Measurements from ENCODE around the gene PLA2G6.

Gene PLA2G6, protein sequence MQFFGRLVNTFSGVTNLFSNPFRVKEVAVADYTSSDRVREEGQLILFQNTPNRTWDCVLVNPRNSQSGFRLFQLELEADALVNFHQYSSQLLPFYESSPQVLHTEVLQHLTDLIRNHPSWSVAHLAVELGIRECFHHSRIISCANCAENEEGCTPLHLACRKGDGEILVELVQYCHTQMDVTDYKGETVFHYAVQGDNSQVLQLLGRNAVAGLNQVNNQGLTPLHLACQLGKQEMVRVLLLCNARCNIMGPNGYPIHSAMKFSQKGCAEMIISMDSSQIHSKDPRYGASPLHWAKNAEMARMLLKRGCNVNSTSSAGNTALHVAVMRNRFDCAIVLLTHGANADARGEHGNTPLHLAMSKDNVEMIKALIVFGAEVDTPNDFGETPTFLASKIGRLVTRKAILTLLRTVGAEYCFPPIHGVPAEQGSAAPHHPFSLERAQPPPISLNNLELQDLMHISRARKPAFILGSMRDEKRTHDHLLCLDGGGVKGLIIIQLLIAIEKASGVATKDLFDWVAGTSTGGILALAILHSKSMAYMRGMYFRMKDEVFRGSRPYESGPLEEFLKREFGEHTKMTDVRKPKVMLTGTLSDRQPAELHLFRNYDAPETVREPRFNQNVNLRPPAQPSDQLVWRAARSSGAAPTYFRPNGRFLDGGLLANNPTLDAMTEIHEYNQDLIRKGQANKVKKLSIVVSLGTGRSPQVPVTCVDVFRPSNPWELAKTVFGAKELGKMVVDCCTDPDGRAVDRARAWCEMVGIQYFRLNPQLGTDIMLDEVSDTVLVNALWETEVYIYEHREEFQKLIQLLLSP

DNA sequence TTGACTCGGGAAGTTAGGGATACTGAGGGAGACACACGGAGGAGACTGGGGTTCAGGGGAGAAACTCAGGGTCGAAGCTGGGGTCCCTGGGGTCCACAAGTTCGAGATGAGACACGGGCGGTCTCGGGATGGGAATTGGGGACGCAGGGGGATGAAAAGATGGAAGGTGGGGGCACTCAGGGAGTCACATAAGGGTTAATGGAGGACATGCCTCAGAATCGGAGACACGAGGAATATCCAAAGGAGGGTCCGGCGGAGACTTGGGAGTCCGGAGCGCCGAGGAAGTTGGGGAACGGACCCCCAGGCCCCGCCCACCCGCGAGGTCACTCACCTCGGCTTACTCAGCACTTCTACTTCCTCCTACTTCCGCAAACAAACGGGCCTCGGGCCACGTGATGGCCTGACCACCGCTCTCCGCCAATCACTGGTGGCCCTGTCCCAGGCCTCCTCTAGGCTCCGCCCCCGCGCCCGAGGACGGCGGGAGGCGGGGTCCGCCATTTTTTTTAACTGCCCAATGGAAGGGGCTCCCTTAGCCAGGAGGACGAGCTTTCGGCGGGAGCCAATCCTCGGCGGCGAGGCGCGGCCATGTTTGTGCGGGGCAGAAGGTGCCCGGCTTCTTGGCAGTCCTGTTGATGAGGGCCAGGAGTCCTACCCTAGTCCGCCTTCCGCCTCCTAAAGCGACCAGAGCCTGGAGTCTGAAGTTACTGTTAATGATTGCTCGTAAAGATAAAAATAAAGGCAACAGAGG lies at the start of gene PLA2G6:
Gene PLA2G6, minus strand, starts transcription at position 378 of the 748 bp plus-strand sequence. CDS start 12,404 bp downstream, outside the sequence.
- peak; percentile 97 to 98 (median 97) for DNase-seq (ENCODE audit: low read depth in 2 of 3, low spot score in 1 of 3)

DNA sequence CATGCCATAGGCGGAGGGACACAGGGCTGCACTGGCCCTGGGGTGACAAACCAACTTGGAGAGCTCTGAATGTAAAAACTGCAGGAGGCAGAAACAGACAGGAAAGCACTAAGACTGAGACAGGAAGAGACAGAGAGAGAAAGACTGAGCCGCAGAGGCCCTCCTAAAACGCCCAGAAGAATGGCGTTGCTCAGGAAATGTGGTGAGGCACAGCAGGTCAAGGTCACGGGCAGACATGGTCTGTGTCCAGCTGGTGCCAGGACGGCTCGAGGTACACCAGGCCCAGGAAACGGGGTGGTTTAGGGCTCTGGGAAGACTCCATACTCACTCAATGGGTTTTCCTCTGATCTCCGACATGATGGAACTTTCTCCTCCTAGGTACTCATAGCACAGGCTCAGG lies 49.3 kb upstream of the PLA2G6 start:
- no peak for DNase-seq (ENCODE audit: low read depth in 2 of 3, low spot score in 1 of 3)

DNA sequence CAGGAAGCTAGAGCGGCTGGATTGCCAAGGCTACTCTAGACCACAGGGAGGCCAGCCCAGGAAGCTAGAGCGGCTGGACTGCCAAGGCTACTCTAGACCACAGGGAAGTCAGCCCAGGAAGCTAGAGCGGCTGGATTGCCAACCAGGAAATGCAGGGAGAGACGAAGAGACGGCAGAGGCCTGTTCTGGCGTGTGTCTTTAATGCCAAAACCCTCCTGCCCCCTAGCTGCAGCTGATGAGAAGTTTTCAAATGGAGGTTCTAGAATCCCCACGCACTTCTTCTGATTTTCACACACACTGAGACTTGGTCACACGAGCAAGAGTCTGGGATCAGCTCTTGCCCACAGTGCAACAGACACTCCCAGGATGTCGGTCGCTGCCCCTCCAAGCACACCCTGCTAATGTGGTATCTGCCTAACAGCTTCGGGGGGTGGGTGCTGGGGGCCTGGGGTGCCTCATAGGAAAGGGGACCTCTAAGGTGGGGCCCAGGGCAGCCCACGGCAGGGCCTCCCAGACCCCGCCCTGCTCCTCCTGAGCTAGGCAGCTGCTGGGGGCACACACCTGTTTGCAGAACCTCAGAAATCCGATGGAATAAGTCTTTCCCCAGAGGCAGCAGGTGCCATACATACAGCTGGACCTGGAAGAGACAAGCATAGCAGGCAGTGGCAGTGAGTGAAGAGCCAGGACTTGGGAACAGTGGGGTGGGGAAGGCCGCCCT lies 48.6 kb upstream of the PLA2G6 start:
- peak in 1 of 3 donors; percentile 30 for DNase-seq (ENCODE audit: low read depth in 2 of 3, low spot score in 1 of 3)

DNA sequence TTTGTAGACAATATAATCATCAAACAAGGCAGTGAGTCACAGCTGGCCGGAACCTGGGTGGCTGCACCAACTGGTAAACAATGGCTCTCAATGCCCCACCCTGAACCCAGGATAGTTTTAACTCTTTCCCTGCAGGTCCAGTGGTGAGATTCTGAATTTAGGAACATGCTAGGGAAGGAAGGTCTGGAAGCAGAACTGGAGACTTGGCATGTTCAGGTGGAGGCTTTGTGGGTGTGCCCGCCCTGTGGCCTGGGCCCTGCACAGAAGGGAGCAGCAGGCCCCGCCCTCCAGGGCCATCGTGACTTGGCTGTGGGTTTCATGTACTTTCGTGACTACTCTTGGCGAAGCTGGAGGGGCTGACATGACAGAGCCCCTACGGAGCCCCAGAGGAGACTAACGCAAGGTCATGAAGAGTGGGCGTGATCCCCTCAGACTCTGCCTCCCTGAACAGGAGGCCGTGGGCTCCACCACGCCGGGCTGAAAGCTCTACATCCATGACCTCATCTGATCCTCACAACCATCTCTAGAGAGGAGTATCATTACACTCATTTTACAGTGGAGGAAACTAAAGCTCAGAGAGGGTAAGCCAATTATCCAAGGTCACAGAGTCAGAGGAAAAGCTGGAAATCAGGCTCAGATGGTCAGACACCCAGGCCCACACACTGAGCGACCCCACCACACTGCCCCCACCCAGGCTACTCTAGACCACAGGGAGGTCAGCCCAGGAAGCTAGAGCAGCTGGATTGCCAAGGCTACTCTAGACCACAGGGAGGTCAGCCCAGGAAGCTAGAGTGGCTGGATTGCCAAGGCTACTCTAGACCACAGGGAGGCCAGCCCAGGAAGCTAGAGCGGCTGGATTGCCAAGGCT lies 47.5 kb upstream of the PLA2G6 start:
- DNase-seq (ENCODE audit: low read depth in 2 of 3, low spot score in 1 of 3): no peak

DNA sequence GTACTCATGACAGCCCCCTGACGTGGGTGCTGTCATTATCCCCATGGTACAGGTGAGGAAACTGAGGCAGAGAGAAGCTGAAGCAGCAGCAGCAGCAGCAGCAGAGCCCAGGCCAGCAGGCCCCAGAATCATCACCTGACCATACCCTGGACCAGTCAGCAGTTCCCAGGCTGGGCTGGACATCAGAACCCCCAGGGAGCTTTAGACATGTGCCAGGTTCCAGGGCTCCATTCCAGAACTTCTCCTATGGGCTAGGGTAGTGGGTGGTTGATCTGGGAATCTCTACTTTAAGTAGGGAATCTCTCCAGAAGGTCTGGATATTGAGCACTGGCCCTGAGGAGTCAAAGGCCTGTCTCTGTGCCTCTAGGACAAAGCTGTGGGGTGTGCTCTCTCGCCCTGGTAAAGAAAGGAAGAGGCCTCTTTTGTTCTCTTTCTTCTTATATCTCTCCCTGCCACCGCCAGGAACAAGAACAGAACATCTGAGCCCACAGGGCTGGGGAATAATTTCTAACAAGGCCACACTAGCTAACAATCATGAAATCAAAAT lies 46.8 kb upstream of the PLA2G6 start:
- DNase-seq (ENCODE audit: low read depth in 2 of 3, low spot score in 1 of 3): no peak

DNA sequence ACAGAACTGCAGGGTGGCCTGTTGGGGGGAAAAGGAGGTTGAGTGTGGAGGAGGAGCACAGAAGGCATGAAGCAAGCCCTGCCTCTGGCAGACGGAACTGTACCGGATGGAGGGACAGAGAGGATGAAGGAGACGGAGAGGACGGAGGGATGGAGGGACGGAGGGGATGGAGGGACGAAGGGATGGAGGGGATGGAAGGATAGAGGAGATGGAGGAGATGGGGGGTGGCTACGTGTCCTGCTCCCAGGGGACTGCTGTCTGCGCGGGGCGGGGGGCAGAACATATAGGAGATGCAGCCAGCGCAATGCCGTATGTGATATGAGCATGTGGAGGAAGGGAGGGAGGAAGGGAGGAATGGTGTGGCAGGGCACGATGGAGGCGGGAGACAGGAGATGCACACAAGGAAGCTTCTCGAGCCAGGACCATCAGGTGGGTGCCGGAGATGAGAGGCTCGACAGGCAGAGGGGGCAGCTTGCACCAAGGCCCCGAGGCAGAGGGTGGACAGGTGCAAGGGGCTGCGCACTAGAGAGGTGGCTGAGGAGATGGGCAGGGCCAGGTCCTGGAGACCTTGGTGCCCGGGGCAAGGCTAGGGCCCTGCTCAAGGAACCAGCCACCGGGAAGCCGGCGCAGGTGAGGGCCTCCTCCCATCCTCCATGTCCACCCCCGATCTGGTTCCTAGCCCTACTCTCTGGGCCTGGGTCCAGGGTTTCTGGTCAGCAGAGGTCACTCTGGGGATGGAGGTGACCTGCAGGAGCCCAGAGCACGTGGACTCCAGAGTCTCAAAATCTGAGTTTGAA lies 45.4 kb upstream of the PLA2G6 start:
- DNase-seq (ENCODE audit: low read depth in 2 of 3, low spot score in 1 of 3): no peak

DNA sequence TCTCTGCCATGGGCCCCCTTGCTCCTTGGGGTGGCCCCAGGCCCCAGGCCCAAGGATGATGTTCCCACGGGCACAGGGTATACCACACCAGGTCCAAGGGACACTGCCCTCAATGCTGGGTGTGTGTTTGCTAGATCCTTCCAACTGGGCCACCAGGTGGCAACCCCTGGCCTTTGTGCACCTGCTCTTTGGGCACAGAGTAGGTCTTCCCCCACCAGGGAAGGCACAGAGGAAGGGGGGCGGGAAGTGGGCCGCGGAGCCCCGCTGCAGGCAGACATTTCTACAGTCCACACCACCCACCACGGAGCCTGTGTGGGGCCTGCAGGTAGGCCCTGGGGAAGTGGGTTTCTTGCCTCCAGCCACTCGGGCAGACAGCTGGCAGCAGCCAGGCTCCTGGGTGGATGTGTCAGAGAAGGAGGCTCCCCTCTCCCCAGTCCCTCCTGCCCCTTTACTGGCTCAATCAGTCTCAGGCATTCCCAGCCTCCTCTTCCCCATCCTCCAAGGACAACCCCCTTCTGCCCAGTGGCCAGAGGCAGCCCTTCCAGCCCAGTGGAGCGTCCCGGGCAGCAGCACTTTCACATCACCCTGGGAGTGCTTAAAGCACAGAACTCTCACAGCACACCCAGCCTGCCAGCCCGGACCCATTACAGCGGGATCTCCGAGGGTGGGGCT lies 41.8 kb upstream of the PLA2G6 start:
- DNase-seq (ENCODE audit: low read depth in 2 of 3, low spot score in 1 of 3): no peak

DNA sequence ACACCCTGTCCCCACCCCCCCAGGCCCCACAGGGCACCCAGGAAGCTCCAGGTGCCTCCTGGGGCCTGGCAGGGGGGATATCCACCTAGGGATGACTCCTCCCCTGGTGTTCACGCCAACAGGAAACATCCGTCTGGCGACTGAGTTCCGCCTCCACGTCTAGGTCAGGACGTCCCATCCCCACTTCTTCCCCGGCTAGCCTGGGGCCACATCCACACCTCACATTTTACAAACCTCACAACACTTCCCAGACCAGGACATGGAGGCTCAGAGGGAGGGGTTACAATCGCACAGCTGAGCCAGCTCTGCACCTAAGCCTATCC lies 41.1 kb upstream of the PLA2G6 start:
- DNase-seq (ENCODE audit: low read depth in 2 of 3, low spot score in 1 of 3): no peak

DNA sequence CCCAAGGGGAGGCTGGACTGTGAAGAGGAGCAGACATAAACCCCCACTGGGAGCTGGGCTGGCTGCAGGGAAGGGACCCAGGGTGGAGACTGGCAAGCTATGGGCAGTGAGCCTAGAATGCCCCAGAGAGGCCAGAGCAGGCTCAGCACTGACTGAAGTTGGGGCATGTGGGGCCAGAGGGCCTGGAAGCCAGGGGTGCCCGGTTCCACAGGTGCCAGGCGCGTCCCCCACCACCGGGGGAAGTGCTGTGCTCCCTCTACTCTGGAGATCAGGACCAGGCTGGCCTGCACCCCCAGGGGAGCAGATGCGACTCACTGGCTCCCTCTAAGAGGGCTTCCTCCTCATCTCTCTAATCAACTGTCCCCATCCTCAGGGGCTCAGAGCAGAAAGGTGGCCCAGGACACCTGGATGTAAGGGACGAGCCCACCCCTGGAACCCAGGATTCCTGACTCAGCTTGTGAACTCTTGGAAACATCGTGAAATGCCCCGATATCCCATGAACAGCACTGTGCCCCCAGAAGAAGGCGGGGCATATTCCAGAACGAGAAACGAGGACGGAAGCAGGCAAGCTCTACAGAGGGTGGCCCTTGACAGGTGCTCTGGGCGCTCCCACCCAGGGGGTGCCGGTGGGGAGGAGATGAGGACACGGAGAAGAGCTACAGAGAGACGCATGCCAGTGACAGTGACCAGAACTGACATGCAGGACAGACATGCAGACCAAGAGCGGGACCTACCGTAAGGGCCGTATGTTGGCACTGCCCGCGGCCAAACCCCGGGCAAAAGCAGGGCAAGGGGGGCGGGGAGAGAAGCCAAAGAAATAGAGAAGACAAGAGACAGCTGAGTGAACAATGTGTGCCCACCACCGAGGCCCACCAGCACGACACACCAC lies 40.5 kb upstream of the PLA2G6 start:
- DNase-seq (ENCODE audit: low read depth in 2 of 3, low spot score in 1 of 3): no peak

DNA sequence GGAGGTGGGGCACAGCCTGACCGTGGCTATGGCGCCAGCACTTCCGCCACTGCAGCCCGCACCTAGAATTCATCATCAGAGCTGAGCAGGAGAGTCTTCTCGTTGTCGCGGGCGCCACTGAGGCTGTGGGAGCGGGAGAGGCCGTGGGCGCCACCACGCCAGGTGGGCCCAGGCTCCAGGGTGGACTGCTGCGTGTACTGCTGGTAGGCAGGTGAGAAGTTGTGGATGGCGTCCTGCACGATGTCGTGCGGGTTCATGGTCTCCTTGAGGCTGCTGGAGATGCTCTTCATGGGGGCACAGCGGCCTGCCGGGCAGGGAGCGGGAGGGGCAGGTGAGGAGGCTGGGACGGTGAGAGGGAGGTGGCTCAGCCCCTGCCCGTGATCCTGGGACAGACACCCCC lies 39.8 kb upstream of the PLA2G6 start:
- no peak for DNase-seq (ENCODE audit: low read depth in 2 of 3, low spot score in 1 of 3)

DNA sequence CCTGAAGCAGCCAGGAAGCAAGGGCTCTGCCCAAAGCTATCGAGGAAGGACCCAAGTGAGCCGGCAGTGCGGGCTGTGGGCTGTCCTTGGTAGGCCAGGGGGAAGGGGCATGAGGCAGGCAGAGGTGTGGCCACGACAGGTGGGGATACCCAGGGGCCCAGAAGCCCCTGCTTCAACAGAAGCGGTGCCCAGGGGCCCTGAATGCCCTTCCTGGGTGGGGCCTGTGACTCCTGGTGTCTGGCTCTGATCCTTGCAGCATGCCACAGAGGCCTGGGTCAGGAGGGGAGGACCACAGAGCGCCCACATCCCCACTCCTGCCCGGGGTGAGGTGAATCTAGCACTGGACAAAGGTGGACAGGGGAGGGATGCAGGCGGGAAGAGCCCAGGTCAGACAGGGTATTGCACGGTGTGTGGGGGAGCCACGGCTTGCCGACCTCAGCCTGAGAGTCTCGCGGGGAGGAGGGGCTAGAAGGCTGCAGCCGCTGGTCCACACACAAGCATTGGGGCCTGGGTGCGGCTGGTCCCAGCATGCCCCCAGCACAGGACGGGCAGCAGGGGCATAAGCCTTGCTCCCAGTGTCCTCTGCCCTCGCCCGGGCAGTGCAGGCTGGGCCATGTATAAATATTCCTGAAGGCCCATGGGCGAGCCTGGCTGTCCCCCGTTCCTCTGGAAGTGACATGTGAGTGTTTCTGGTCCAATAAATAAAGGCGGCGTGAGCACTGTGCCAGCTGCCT lies 39.2 kb upstream of the PLA2G6 start:
- no peak for DNase-seq (ENCODE audit: low read depth in 2 of 3, low spot score in 1 of 3)

DNA sequence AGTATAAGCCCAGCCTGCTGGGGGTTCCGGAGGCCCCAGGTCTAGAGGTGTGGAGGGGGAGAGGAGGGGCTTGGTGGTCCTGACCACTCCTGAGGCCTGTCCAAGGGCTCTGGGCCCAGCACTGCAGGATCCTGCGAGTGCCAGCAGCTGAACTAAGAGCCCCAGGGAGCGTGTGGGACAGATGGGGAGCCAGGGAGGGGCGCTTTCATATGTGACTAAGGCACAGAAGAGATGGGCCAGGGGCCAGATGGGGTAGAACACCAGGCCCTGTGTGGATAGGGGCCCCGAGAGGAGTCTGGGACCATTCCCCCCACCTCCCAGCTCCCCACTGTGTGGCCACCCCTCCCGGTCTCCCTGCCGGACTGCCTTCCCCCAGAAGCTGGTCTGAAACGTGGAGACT lies 38.5 kb upstream of the PLA2G6 start:
- no peak for DNase-seq (ENCODE audit: low read depth in 2 of 3, low spot score in 1 of 3)

DNA sequence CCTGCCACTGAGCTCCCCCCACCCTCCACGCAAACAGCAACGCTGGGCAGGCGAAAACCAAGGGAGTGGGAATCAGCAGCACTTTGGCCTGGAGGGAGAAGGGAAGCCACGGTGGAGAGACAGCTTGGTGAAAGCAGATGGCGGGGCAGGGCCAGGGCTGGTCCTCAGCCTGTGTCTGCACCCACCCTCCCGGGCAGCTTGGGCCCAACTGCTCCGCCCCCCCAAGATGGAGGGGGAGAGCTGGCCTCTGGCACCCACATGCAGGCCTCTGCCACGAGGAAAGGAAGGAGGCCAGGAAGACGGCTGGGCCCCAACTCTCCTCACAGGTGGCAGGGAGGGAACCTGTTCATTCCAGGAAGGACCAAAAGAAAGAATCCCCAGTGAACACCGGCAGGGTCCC lies 38.0 kb upstream of the PLA2G6 start:
- no peak for DNase-seq (ENCODE audit: low read depth in 2 of 3, low spot score in 1 of 3)

DNA sequence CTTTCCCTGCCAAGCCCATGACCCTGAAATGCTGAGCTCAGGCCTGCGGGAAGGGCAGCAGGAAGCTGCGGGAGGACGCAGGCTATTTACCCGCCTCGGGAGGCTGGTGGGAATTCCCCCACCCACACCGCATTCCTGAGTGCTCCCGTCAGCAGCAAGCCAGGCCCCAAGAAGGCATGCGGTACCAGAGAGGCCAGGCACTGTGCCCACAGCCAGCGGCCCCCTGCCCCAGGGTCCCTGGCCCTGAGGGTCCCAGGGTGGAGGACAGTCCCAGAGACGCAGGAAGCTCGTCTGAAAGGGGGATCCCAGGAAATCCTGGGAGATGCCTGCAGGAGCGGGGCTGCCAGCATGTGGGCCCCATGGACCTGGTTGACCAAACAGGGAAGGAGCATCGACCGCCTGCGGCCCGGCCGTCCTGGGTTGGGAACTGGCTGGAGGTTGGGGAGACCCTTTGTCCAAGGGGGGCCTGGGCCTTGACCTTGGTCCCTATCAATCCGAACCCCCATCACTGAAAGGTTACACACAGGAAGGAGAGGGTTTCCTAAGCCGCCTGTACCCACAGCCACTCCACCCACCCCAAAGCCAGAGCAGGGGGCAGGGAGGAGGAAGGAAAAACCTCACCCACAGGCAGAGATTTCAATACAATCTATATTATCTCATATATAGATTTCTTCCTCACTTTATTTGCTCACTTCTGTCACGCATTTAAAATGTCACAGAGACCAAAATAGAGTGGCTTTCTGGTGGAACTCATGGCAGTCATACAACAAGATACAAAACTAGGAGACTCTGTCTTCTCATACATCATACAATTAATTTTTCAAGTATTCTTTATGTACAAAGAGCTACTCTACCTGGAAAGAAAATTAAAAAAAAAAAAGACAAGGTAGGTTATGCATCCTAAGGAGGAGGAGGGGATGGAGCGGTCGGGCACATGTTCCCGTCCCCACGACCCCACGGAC lies 37.3 kb upstream of the PLA2G6 start:
- DNase-seq (ENCODE audit: low read depth in 2 of 3, low spot score in 1 of 3): peak in 1 of 3 donors; percentile 69

DNA sequence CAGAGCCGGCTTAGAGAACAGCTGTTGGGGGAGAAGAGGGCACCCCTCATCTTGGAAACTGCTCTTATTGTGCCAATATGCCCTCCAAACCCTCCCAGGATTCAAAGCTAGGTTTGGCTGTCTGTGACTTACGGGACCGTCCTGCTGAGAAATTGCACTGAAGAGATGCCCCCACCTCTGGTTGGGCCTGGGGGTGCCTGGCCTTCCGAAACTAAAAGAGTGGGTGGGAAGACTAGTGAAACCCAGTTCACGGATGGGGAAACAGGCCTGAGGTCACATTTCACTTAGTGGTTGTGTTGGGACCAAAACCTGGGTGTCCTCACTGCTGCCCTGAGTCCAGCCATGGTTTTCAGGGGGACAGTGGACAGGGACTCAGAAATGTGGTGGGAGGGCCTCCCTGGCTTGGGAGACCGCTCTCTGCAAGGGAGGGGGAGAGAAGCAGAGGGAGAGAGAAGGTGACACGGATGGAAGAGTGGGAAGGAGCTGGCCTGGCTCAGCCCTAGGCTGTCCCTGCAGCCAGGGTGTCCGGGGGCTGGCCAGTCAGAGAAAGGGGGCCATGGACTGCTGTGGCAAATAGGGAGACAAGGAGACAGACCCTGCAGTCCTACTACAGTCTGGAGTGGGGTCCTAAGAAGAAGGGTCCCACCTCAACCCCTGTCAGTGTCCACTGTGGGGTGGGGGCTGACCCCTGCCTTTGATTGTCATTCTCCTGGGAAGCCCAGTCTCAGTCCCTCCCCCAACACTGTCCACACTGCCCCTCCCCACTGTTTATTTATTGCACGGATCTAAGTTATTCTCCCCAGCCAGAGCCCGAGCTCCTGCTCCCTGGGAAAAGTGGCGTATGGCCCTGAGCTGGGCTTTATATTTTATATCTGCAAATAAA lies 33.8 kb upstream of the PLA2G6 start:
- DNase-seq (ENCODE audit: low read depth in 2 of 3, low spot score in 1 of 3): no peak
